KOPT-K1 (cell line): ENCODE data around the gene MCC.

Experiments
- H3K27ac ChIP-seq: fragments of 200-600 bp; sonication (generic); 2 replicates; pipeline ENCODE4 v1.5.1; 2016; ENCODE audit warnings: antibody characterized with exemption, mild to moderate bottlenecking, low read depth, low read length; ENCODE audit not compliant: poor library complexity, severe bottlenecking
- H3K36me3 ChIP-seq: fragments of 200-600 bp; sonication (generic); 2 replicates; pipeline ENCODE4 v1.5.1; 2017; ENCODE audit warnings: antibody characterized with exemption, mild to moderate bottlenecking, low read length, moderate library complexity; ENCODE audit not compliant: insufficient read depth
- H3K9me3 ChIP-seq: fragments of 200-600 bp; sonication (generic); 2 replicates; pipeline ENCODE4 v1.5.1; 2017; ENCODE audit warnings: antibody characterized with exemption, low read length, mild to moderate bottlenecking; ENCODE audit not compliant: insufficient read depth, poor library complexity, severe bottlenecking

The MCC gene

GRCh38 chr5:113259034-113259433 lies 229.2 kb downstream of the MCC start:
- Histone ChIP-seq H3K27ac (no peak overlapping the region), H3K9me3 (no peaks in the 10 kb centered on the region), H3K36me3 (no peaks in the 10 kb centered on the region)

DNA sequence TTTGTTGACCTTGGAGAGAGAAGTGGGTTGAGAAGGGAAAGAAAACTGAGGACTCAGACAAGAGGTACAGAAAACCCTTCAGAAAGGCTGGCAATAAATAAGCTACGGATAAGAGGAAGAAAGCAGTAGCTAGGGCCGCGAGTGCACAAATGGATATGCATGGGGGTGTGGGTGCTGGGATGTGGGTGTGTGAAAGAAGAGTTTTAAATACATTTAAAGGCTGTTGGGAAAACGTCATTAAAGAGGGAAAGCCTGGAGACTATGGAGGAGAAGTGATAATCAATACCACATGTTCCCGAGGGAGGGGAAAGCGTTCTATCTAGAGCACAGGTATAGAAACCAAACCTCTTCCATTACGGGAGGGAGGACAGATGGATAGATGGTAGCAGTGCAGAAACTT lies 230.7 kb downstream of the MCC start:
- Histone ChIP-seq H3K27ac (no peak overlapping the region), H3K36me3 (no peaks in the 10 kb centered on the region), H3K9me3 (no peaks in the 10 kb centered on the region)

GRCh38 chr5:113256671-113257452 lies 231.4 kb downstream of the MCC start:
- H3K36me3 ChIP-seq, result no peaks in the 10 kb centered on the region
- no peak overlapping the region for H3K27ac ChIP-seq
- H3K9me3 ChIP-seq, result no peaks in the 10 kb centered on the region

DNA sequence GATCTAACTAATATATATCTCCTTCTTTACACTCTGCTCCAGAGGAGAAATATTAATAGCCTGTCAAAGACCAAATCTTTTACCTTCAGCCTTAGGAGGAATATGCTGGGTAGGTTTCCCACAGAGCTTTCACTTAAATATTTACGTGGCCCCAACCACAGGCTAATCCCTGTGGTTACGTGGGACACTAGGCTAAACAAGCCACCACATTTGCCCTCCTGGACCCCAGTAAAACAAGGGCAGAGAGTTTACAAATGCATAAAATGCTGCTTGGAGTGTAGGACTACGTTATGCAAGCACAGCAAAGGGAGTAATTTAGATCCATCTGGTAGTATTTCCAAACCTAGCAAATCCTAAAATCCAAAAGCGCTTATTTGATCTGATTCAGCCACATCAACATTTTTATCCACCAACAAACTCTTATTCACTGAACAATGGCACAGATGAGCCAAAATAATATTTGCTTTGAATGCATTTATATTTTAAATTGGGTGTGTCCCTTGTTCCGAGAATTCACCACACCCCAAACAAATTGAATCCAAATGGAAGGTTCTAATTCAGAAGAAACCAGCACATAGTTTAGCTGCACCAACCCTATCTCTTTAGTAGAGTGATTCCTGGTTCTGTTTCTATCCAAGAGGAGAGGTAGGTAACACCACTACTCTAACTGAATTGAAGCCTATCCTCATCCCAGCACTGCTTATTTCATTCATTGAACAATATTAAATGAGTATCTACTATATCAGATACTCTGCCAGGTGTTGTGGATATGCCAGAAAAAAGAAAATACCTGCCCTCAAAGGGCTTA lies 232.5 kb downstream of the MCC start:
- H3K27ac ChIP-seq, result no peak overlapping the region
- no peaks in the 10 kb centered on the region for H3K9me3 ChIP-seq

GRCh38 chr5:113255105-113255504 lies 233.1 kb downstream of the MCC start:
- no peaks in the 10 kb centered on the region for H3K36me3 ChIP-seq
- H3K27ac ChIP-seq, result no peak overlapping the region
- no peaks in the 10 kb centered on the region for H3K9me3 ChIP-seq

More for the DNA sequence above, 232.5 kb downstream of the MCC start:
- no peaks in the 10 kb centered on the region for H3K36me3 ChIP-seq

DNA sequence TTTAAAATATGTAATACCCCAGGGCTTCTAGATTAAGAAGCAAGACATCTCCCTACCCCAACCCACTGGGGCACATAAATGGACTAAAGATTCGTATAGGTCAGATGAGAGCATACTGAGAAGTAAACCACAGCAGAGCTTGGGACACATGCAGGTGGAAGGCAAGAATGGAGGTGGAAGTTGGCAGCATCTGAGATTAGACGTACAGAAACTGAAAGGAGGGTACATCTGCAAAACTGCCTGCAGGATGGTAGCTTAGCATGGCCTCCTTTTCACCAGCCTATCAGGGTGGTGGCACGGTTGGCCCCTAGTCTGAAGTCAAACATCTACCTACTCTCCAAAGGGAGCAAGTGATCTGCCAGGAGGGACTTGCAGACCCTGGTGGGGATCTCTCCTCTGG lies 235.2 kb downstream of the MCC start:
- H3K27ac ChIP-seq, result no peak overlapping the region
- H3K36me3 ChIP-seq, result no peaks in the 10 kb centered on the region
- no peaks in the 10 kb centered on the region for H3K9me3 ChIP-seq

DNA sequence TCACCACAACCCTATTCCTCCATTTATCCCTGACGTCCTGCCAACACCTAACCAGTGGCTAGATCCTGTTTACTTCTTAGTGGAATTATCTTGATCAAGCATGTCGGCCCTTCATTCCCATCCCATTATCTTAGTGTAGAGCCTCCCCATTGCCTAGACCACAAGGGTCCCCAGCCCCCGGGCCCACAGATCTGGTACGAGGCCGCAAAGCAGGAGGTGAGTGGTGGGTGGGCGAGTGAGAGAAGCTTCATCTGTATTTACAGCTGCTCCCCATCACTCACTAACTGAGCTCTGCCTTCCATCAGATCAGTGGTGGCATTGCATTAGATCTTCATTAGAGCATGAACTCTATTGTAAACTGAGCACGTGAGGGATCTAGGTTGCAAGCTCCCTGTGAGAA lies 236.2 kb downstream of the MCC start:
- H3K27ac ChIP-seq, result no peak overlapping the region
- no peaks in the 10 kb centered on the region for H3K36me3 ChIP-seq
- H3K9me3 ChIP-seq, result no peaks in the 10 kb centered on the region

- no peaks in the 10 kb centered on the region for H3K9me3 ChIP-seq
- no peaks in the 10 kb centered on the region for H3K36me3 ChIP-seq
- H3K27ac ChIP-seq, result no peak overlapping the region
Measured at GRCh38 chr5:113250341-113250953, 237.8 kb downstream of the MCC start.

GRCh38 chr5:113249206-113249605 lies 239.0 kb downstream of the MCC start:
- Histone ChIP-seq H3K36me3 (no peaks in the 10 kb centered on the region), H3K9me3 (no peaks in the 10 kb centered on the region), H3K27ac (no peak overlapping the region)

DNA sequence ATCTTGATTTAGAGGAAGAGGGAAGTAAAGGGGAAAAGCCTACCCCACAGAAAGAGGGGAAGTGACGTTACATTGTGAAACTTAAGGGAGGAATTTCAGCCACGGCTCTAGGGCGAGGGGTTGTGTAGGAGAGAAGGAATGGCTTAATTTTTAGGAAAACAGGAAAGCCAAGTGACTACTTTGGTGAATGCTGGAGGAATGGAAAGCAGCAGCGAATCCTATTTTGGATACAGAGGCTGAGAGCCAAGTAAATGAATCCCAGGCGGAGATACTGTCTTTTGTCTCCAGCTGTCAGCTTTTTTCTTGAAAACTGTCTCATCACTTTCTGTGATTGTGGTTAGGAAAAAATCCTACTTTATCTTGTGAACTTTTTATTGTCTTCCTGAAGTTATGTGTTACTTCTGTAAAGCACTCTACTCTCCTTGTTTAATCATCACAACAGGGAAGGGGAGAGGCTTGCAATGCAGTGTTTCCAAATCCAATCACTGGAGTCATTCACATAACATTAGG lies 241.8 kb downstream of the MCC start:
- no peaks in the 10 kb centered on the region for H3K9me3 ChIP-seq
- H3K27ac ChIP-seq, result no peak overlapping the region
- no peaks in the 10 kb centered on the region for H3K36me3 ChIP-seq

DNA sequence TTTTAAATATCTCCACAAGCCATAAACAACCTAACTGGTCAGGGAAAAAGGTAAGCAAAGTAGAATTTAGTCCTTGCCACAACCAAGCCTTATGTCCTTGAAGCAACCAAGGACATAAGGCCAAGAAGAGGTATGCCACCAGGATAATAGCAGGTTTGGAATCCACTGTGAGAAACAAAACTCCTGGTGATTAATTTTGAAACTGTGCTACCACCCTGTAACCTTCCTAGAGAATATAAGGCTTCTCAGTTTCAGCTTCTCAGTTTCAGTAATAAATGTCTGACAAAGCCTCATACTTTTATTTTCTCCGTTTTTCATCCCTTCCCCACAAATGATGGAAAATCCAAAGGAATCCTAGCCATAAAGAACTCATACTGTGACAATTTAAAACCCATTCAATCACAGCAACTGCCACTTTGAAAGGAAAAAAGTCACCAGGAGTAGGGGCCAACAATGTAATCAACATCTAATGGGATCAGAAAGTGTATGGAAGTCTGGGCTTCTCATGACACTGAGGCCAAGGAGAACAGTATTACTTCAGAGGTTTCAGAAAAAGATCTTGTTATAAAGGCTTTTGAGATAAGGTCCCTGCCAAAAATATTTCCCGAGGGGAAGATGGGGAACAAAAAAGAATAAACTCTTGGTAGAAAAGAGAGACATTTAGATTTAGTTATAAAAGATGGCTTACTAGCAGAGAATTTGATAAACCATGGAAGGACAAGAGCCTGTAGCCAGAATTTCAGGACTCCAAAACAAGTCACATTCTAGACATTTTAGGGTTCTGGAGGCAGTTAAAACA lies 242.6 kb downstream of the MCC start:
- H3K9me3 ChIP-seq, result no peaks in the 10 kb centered on the region
- no peak overlapping the region for H3K27ac ChIP-seq
- no peaks in the 10 kb centered on the region for H3K36me3 ChIP-seq

GRCh38 chr5:113244966-113245365 lies 243.3 kb downstream of the MCC start:
- Histone ChIP-seq H3K36me3 (no peaks in the 10 kb centered on the region), H3K27ac (no peak overlapping the region), H3K9me3 (no peaks in the 10 kb centered on the region)

DNA sequence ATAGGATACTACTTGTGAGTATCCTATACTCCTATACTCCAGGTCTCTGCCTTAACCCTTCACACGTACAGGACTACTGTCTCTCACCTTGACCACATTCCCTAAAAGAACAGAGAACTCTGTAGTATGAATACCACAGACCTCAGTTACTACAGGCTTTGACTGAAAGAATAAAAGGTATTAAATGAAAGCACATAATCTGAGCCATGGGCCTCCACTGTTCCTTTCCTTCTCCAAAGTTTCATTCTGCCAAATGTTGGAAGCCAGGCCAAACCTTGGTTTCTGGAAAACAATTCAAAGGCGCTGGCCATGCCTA lies 244.9 kb downstream of the MCC start:
- Histone ChIP-seq H3K9me3 (no peaks in the 10 kb centered on the region), H3K27ac (no peak overlapping the region)

GRCh38 chr5:113242481-113243348 lies 245.5 kb downstream of the MCC start:
- Histone ChIP-seq H3K36me3 (no peaks in the 10 kb centered on the region), H3K9me3 (no peaks in the 10 kb centered on the region)

More for the DNA sequence above, 244.9 kb downstream of the MCC start:
- no peaks in the 10 kb centered on the region for H3K36me3 ChIP-seq

More at GRCh38 chr5:113242481-113243348, 245.5 kb downstream of the MCC start:
- no peak overlapping the region for H3K27ac ChIP-seq
